Vagina (tissue), 2 donors: ENCODE data around the gene SPSB1.

Experiments used
- CTCF ChIP-seq, 3 experiments: fragments of 450-650 bp in 2 of 3; fragments of 200-600 bp in 1 of 3; sonication (generic) in 1 of 3; IDR thresholded peaks; one replicate each; pipeline ENCODE4 v1.5.1; 2017 to 2019; ENCODE audit warnings: antibody characterized with exemption in 3 of 3, mild to moderate bottlenecking in 2 of 3, moderate library complexity in 2 of 3
- POLR2A ChIP-seq, 2 donors: fragments of 450-650 bp; IDR thresholded peaks; one replicate each; pipeline ENCODE4 v1.6.1; 2017; ENCODE audit warnings: antibody characterized with exemption in 2 of 2, mild to moderate bottlenecking in 2 of 2, moderate library complexity in 2 of 2

GRCh38 chr1:9376430-9376829, 83.7 kb downstream of the SPSB1 start:
- no peak for TF ChIP-seq POLR2A (IDR thresholded peaks at IDR 0.05)
- no peak for TF ChIP-seq CTCF (IDR thresholded peaks at IDR 0.05)
